DND-41 (cell line): Measurements from ENCODE around the gene FUT7.

Experiments
- EZH2 ChIP-seq: IDR thresholded peaks from 3 replicates; pipeline ENCODE4 v1.6.1; 2012; ENCODE audit warnings: borderline replicate concordance, low read depth, mild to moderate bottlenecking, moderate library complexity, low read length, inconsistent platforms; ENCODE audit not compliant: severe bottlenecking
- TF ChIP-seq, protein P1 (sequence below): IDR thresholded peaks from 2 replicates; pipeline ENCODE4 v1.5.1; 2012; ENCODE audit warnings: borderline replicate concordance, low read length, moderate library complexity, mild to moderate bottlenecking; ENCODE audit not compliant: poor library complexity, severe bottlenecking; ENCODE audit errors: extremely low read depth

DNA sequence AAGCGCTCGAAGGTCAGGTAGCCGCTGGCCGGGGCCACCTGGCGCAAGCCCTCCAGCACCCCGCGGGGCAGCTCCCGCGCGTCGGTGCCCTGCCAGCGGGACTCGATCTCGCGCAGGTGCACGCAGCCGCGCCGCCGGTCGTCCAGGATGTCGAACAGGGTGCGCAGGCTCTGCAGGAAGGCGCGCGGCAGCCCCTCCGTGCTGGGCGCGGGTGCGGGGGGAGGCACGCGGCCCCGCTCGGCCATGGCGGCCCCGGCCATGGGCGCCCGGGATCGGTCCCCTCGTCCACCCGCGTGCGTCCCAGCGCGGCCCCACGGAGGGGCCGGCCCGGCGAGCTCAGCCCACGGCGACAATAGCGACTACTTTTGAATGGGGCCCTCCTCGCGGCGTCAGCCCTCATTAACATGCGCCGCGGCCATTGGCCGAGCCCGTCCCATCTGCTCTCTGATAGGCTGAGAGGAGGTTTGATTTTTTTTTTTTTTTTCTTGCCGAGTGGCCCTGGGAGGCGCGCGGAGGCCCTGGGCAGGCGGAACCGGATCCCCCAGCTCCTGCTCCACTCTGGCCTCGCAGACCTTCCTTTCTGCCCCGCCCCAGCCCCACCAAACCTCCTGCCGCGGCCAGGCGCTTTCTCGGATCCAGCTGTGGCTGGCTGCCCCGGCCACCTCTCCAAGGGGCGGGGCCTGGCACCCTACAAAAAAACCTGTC, 38.5 kb upstream of the FUT7 start, which contains the start of gene SAPCD2:
- TF ChIP-seq, protein P1, sequence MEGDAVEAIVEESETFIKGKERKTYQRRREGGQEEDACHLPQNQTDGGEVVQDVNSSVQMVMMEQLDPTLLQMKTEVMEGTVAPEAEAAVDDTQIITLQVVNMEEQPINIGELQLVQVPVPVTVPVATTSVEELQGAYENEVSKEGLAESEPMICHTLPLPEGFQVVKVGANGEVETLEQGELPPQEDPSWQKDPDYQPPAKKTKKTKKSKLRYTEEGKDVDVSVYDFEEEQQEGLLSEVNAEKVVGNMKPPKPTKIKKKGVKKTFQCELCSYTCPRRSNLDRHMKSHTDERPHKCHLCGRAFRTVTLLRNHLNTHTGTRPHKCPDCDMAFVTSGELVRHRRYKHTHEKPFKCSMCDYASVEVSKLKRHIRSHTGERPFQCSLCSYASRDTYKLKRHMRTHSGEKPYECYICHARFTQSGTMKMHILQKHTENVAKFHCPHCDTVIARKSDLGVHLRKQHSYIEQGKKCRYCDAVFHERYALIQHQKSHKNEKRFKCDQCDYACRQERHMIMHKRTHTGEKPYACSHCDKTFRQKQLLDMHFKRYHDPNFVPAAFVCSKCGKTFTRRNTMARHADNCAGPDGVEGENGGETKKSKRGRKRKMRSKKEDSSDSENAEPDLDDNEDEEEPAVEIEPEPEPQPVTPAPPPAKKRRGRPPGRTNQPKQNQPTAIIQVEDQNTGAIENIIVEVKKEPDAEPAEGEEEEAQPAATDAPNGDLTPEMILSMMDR = no peak
- TF ChIP-seq EZH2 = no peak
